Testis (tissue), 3 donors: ENCODE data around the gene ALDH1A3. TPM values are rescaled to one million over a fixed set of nuclear protein-coding genes. Genes with fewer than 3 reads are reported as not detected.

ENCODE experiments used
- DNase-seq: peaks from one replicate; pipeline ENCODE4 v3.0.0-alpha.2; 2019
- H3K27ac ChIP-seq, 2 donors: fragments of 200-600 bp; sonication (generic); one replicate each; pipeline ENCODE4 v1.5.1; 2019
- H3K27me3 ChIP-seq: fragments of 200-600 bp; sonication (generic); one replicate; pipeline ENCODE4 v1.5.1; 2019
- H3K36me3 ChIP-seq: fragments of 200-600 bp; sonication (generic); one replicate; pipeline ENCODE4 v1.5.1; 2017; ENCODE audit warnings: low read depth; ENCODE audit errors: missing control alignments
- H3K4me1 ChIP-seq: fragments of 200-600 bp; sonication (generic); one replicate; pipeline ENCODE4 v1.5.1; 2019
- H3K4me3 ChIP-seq, 2 donors: fragments of 200-600 bp; sonication (generic); one replicate each; pipeline ENCODE4 v1.5.1; 2017 to 2019
- H3K9me3 ChIP-seq: fragments of 200-600 bp; sonication (generic); one replicate; pipeline ENCODE4 v1.5.1; 2017
- POLR2A ChIP-seq: fragments of 450-650 bp; IDR thresholded peaks from one replicate; pipeline ENCODE4 v1.6.1; 2017; ENCODE audit warnings: antibody characterized with exemption, mild to moderate bottlenecking, moderate library complexity
- WGBS, 2 donors: methylation state at CpG; one replicate each; pipeline ENCODE4 v1.1.5; 2018; 5-methylcytosine and 5-hydroxymethylcytosine counted together
- intact Hi-C: fragments of 100-400 bp; cut with DNase I; formaldehyde crosslinking; loops from one replicate; pipeline ENCODE4 v1.15.1; 2023; ENCODE audit warnings: low total_unique reads
- polyA plus RNA-seq: library from polyadenylated mRNA; stranded (reverse); fragments of 350-450 nt; fragmentation: Illumina TruSeq; extraction: RNeasy Lipid Tissue Mini Kit (QIAGEN cat#74804); gene quantifications from one replicate; pipeline ENCODE4 v1.2.3, GENCODE V29; 2014; ENCODE audit warnings: low read depth, low replicate concordance; ENCODE audit not compliant: insufficient read depth
- total RNA-seq, 2 donors: library from RNA; depleted of rRNA; stranded (reverse); fragments of >200 nt; gene quantifications; one replicate each; pipeline ENCODE4 v1.2.3, GENCODE V29; 2016
- TF ChIP-seq, protein P1 (sequence below), 3 experiments: fragments of 450-650 bp in 2 of 3; fragments of 200-600 bp in 1 of 3; sonication (generic) in 1 of 3; IDR thresholded peaks; one replicate each; pipeline ENCODE4 v1.5.1; 2016 to 2019; ENCODE audit warnings: antibody characterized with exemption in 3 of 3, mild to moderate bottlenecking in 2 of 3, moderate library complexity in 1 of 3

Gene ALDH1A3
- total and polyA plus RNA-seq, 3 donors from 2014 or later: 29.5 to 69.9 (median 42.5) TPM

DNA sequence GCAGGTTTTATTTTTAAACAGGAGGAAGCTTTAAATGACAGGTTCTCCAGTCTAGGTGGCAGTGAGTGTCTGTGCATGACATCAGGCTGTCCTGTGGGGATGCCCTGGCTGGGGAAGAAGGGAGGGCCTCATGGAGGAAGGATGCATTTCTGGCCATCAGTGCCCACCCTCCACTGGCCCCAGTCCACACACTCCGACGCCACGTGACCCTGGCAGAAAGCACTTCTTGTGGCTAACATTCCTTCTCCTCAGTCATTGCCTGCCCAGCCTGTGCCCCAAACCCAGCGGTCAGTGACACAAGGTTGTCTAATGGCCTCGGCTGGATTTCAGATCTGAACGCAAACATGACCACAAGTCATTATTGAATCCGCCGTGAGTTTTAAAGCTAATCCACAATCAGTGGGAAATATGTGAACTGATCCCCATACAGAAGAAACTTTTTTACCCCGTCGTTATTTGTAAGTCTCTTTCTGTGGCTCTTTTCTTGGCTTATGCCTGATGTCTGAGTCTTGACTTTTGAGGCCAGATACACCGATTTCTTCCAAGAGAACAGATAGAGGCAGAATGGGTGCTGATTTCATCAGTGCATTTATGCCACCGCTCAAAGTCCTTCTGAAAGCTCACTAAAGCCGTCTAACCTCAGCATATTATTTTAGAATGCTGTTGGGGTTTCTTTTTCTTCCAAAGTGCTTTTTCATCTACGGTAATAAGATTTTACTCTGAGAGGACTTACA is 22.2 kb downstream of the ALDH1A3 start:
- peaks cover 27% of the 10 kb centered on the region for H3K4me1 ChIP-seq
- WGBS, 2 donors: 46 to 64% methylated on average over 14 of the region's 14 CpGs
- H3K36me3 ChIP-seq: no peaks in the 10 kb centered on the region
- no peak for DNase-seq
- TF ChIP-seq, protein P1, sequence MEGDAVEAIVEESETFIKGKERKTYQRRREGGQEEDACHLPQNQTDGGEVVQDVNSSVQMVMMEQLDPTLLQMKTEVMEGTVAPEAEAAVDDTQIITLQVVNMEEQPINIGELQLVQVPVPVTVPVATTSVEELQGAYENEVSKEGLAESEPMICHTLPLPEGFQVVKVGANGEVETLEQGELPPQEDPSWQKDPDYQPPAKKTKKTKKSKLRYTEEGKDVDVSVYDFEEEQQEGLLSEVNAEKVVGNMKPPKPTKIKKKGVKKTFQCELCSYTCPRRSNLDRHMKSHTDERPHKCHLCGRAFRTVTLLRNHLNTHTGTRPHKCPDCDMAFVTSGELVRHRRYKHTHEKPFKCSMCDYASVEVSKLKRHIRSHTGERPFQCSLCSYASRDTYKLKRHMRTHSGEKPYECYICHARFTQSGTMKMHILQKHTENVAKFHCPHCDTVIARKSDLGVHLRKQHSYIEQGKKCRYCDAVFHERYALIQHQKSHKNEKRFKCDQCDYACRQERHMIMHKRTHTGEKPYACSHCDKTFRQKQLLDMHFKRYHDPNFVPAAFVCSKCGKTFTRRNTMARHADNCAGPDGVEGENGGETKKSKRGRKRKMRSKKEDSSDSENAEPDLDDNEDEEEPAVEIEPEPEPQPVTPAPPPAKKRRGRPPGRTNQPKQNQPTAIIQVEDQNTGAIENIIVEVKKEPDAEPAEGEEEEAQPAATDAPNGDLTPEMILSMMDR (IDR thresholded peaks at IDR 0.05): no peak
- no peak for TF ChIP-seq POLR2A
- intact Hi-C loops: no loop called here
- no peaks in the 10 kb centered on the region for H3K9me3 ChIP-seq
- peak overlapping the region in 1 of 2 donors; percentile 76 for H3K27ac ChIP-seq
- no peak overlapping the region for H3K4me3 ChIP-seq
- H3K27me3 ChIP-seq: no peaks in the 10 kb centered on the region

DNA sequence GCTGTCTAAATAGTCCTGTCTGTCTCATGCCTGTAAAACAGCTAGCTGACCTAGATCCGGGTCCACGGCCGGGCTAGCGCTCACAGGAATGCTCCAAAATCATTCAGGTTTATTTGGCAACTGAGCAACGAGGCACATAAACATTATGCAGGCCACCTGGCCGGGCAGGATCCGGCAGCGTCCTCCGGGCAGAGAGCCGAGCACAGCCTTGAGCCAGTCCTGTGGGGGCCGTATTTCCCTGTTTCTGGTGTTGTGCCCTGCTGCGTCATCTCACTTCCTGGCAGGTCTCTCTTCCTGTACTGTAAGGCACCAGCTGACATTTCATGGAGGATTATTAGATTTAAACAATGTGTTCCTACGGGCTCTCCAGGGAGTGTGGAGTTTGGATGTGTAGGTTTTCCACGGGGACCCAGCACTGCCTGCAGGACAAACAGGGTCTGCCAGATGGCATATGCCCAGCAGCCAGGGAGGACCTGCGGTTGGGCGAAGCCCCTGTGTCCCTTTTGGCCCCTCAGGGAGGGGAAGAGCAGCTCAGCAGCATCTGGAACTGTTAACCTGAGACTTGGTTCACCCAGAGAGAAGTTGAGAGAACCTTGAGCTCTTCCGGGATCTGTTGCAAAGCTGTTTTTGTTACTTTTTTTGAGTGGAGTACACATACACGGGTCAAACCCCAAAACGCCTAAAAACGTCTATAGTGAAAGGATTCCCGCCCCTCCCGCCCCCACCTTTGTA is 23.0 kb downstream of the ALDH1A3 start:
- Histone ChIP-seq H3K9me3 (no peaks in the 10 kb centered on the region), H3K4me1 (peaks cover 27% of the 10 kb centered on the region), H3K27me3 (no peaks in the 10 kb centered on the region), H3K27ac (peak overlapping the region; percentile 32 to 76), H3K4me3 (no peak overlapping the region), H3K36me3 (no peaks in the 10 kb centered on the region)
- DNase-seq: peak; percentile 83
- TF ChIP-seq POLR2A: no peak
- TF ChIP-seq, protein P1 (IDR thresholded peaks at IDR 0.05): no peak
- intact Hi-C loops: no loop called here
- 29 to 37% methylated on average over 19 to 22 of the region's 22 CpGs for WGBS, 2 donors

DNA sequence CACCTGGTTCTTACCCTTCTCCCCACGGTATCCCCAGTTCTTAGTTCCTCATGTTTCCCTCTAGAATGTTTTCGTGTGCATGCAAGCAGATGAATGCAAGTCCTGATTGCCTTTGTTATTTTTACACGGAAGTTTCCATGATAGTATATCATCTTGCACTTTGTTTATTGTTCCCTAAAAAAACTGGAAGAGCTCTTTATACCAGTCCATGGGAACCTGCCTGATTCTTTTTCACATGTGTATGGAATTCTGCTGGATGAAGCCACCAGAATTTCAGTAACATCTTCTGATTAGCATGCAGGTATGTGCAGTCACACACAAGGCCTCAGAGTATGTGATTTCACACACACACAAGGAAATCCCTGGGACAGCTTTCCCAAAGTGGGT is 23.5 kb downstream of the ALDH1A3 start:
- 49% methylated on average over 3 of the region's 3 CpGs for WGBS, 2 donors
- peak overlapping the region in 1 of 2 donors; percentile 76 for H3K27ac ChIP-seq
- H3K4me1 ChIP-seq: peaks cover 27% of the 10 kb centered on the region
- DNase-seq: no peak
- H3K36me3 ChIP-seq: no peaks in the 10 kb centered on the region
- H3K9me3 ChIP-seq: no peaks in the 10 kb centered on the region
- TF ChIP-seq, protein P1 (IDR thresholded peaks at IDR 0.05): no peak
- no peak for TF ChIP-seq POLR2A
- no peaks in the 10 kb centered on the region for H3K27me3 ChIP-seq
- intact Hi-C loops: no loop called here
- no peak overlapping the region for H3K4me3 ChIP-seq

DNA sequence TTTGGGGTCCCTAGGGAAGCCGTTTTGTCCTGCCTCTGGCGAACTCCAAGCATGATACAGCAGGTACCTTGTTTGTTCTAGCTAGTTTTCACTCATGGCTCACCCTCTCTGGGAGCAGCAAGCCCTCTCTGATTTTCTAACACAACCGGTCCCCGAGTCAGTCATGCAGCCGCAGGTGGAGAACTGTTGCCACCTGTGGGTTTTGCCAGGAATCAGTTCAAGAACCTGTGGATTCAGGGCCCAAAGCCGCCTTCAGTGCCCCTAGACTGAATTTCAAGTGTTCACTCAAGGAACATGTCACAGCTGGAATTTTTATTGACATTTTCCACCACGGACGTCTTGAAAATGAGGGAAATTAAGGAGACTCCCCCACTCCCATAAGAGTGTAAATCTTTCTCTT is 26.2 kb downstream of the ALDH1A3 start:
- no peak for DNase-seq
- H3K9me3 ChIP-seq: no peaks in the 10 kb centered on the region
- no peaks in the 10 kb centered on the region for H3K27me3 ChIP-seq
- intact Hi-C loops: no loop called here
- no peaks in the 10 kb centered on the region for H3K36me3 ChIP-seq
- 82 to 83% methylated on average over 8 of the region's 8 CpGs for WGBS, 2 donors
- no peak overlapping the region for H3K27ac ChIP-seq
- H3K4me3 ChIP-seq: no peak overlapping the region
- TF ChIP-seq, protein P1 (IDR thresholded peaks at IDR 0.05): no peak
- TF ChIP-seq POLR2A: no peak
- H3K4me1 ChIP-seq: peaks cover 22% of the 10 kb centered on the region
